Measurements from ENCODE around the gene IL17C. TPM values are rescaled to one million over a fixed set of nuclear protein-coding genes. Genes with fewer than 3 reads are reported as not detected.

IL17C gene
- total and polyA plus RNA-seq, 2 donors (not counting 1 experiment from before 2014, with no cell fraction given), result 1.3 to 1.5 TPM

- H3K36me3 ChIP-seq (replicated peaks in 1 of 2; ENCODE audit: control extremely low read depth in 1 of 2, control insufficient read depth in 1 of 2, extremely low read depth in 1 of 2, insufficient read depth in 2 of 2, low read length in 1 of 2), result peaks cover 0 to 8% of the 10 kb centered on the region in 2 experiments
- H2AFZ ChIP-seq (ENCODE audit: insufficient read depth, low read depth, low read length, poor library complexity, severe bottlenecking), result no peak overlapping the region
- no peak for DNase-seq
- no peak overlapping the region for H3K27ac ChIP-seq (ENCODE audit: low read length in 2 of 2)
- H3K4me2 ChIP-seq (replicated peaks; ENCODE audit: low read depth, low read length, poor library complexity, severe bottlenecking), result no peak overlapping the region
- H3K4me3 ChIP-seq (ENCODE audit: control extremely low read depth in 1 of 5, extremely low read depth in 1 of 5, insufficient read depth in 1 of 5, low read depth in 2 of 5, low read length in 4 of 5), result no peak overlapping the region
- peaks cover 0 to 8% (median 0%) of the 10 kb centered on the region in 4 experiments for H3K27me3 ChIP-seq (replicated peaks in 1 of 4; ENCODE audit: control extremely low read depth in 1 of 4, control insufficient read depth in 3 of 4, insufficient read depth in 4 of 4, low read length in 3 of 4)
- H3K4me1 Mint-ChIP-seq, result peaks cover 72% of the 10 kb centered on the region
- intact Hi-C loops (cut with micrococcal nuclease), result loop anchor here (10.0 kb wide), 1 partner anchor 148 kb away; the partner anchor contains the start of gene PIEZO1
- POLR2A ChIA-PET, result interaction anchor here (0.6 to 2.7 kb wide), 6 partner anchors 13 to 133 kb away, joined by 3 to 16 read pairs (median 6); partner anchors contain the start of genes CYBA and MVD
- no peaks in the 10 kb centered on the region for H3K9me3 Mint-ChIP-seq (ENCODE audit: insufficient read depth)
- peaks cover 63 to 84% of the 10 kb centered on the region in 2 donors for H3K4me1 ChIP-seq (ENCODE audit: control insufficient read depth in 2 of 2, insufficient read depth in 2 of 2, low read length in 2 of 2)
- no peaks in the 10 kb centered on the region for H3K27me3 Mint-ChIP-seq
- H3K4me3 Mint-ChIP-seq, result peak overlapping the region; percentile 37
- WGBS (ENCODE audit: insufficient coverage), result 69% methylated on average over 17 of the region's 23 CpGs
- peaks cover 52% of the 10 kb centered on the region for H4K20me1 ChIP-seq (ENCODE audit: control insufficient read depth, insufficient read depth, low read length, poor library complexity, severe bottlenecking)
- CTCF ChIA-PET, result interaction anchor here (1.3 to 2.9 kb wide), 2 partner anchors 13 to 66 kb away, joined by 7 to 9 read pairs; partner anchors contain the start of gene ZC3H18
- ATAC-seq (ENCODE audit: low read depth), result no peak
- H3K9me3 ChIP-seq (ENCODE audit: control extremely low read depth in 1 of 3, control insufficient read depth in 2 of 3, insufficient read depth in 1 of 3, low read length in 2 of 3), result peaks cover 0 to 32% (median 0%) of the 10 kb centered on the region in 3 donors
- H3K27ac Mint-ChIP-seq, result peak overlapping the region; percentile 81
- peaks cover 9% of the 10 kb centered on the region for H3K79me2 ChIP-seq (ENCODE audit: control insufficient read depth, insufficient read depth, low read length)
- TF ChIP-seq EZH2 (IDR thresholded peaks at IDR 0.05; ENCODE audit: borderline replicate concordance, insufficient read depth, low read depth, low read length, poor library complexity, severe bottlenecking) (no peak), CTCF (IDR thresholded peaks at IDR 0.05) (no peak)
- no peak overlapping the region for H3K9ac ChIP-seq (ENCODE audit: low read length)
These were observed 1.7 kb upstream of the IL17C start for GRCh38 chr16:88636488-88637265.

All from B cell (primary cell).